ENCODE data around the gene TBL3.

TBL3 gene

DNA sequence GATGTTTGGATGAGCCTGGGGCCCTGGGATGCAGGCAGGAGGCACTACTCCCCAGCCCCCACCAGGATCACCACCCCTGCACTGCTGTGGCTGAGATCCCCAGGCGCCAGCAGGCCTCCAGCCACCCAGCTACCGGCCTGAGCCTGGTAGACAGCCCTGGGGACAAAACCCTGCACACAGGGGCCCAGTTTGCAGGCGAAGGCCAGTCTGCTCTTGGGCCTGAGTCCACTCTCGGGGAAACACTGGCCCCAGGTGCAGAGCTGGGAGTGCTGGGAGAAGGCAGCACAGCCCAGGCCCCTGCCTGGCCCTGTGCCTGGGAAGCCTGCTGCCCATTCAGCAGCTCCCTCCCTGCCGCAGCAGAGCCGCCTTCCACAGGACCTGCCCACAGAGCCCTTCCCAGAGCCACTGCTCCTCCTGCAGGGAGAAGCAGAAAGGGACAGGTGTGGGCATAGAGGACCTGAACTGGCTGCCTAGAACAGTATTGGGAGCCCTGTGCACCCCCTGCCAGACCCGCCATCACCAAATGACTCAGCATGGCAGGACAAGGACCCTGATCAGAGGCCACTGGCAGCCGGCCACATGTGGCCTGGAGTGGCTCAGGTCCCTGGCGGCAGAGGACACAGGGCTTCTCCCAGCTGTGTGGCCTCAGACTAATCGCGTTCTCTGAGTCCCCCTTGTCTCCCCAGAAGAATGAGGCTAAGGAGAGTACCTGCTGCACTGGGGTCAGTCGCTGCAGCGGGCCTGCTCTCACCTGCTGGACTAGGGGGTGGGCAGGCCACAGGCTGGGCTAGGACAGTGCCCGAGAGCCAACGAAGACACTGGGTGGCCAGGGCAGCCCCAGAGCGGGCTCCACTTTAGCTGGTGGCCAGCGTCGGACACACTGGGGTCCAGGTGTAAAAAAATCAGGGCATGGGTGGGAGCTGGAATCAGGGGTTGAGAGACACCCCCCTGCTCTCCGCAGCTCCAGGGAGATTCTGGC, 39.5 kb upstream of the TBL3 start:
- CTCF ChIA-PET, result interaction anchor here (0.5 to 1.7 kb wide), 9 partner anchors 8 to 778 kb away, joined by 3 to 9 read pairs (median 3); no protein-coding TSS in a partner anchor
- H3K9me3 ChIP-seq (ENCODE audit: control insufficient read depth, insufficient read depth, low read depth, low read length), result no peaks in the 10 kb centered on the region
- no peak overlapping the region for H3K4me3 ChIP-seq (ENCODE audit: low read depth, low read length)
- no peak overlapping the region for H3K27ac ChIP-seq (ENCODE audit: extremely low read depth, low read depth, low read length)
- peaks cover 0 to 5% of the 10 kb centered on the region in 2 experiments; a peak in 1 of 3 replicates for H3K36me3 ChIP-seq (ENCODE audit: control insufficient read depth in 2 of 2, insufficient read depth in 1 of 2, low read length in 2 of 2)
- no peaks in the 10 kb centered on the region; the same call in 1 of the 2 replicates for H3K4me1 ChIP-seq (ENCODE audit: control insufficient read depth, insufficient read depth, low read length)
- POLR2A ChIA-PET, result interaction anchor here (1.2 kb wide), 1 partner anchor 16 kb away, joined by 4 read pairs; no protein-coding TSS in a partner anchor
- TF ChIP-seq ZBTB8A (tag by site-specific recombination; IDR thresholded peaks at IDR 0.05) (0 out of 2 replicates have a peak, but pooled peaks have one; percentile 12), MYNN (tag by site-specific recombination; IDR thresholded peaks at IDR 0.05; ENCODE audit: borderline replicate concordance) (no peak), ZXDB (tag by site-specific recombination; IDR thresholded peaks at IDR 0.05) (peak; percentile 38; the same call in 1 of the 2 replicates), ZNF510 (tag by site-specific recombination; IDR thresholded peaks at IDR 0.05; ENCODE audit: insufficient replicate concordance) (no peak), ZNF335 (tag by site-specific recombination; conservative IDR thresholded peaks at IDR 0.05) (0 out of 2 replicates have a peak, but pooled peaks have one; percentile 11), GLIS1 (tag by site-specific recombination; IDR thresholded peaks at IDR 0.05) (peak; percentile 14; the same call in 1 of the 2 replicates), ZNF341 (tag by site-specific recombination; IDR thresholded peaks at IDR 0.05; ENCODE audit: low read depth) (peak; percentile 89), CTCF (tag by site-specific recombination; IDR thresholded peaks at IDR 0.05) (peak; percentile 61), ZBTB17 (tag by site-specific recombination; IDR thresholded peaks at IDR 0.05) (0 out of 2 replicates have a peak, but pooled peaks have one; percentile 21), BCL11B (tag by site-specific recombination; IDR thresholded peaks at IDR 0.05; ENCODE audit: low read depth) (no peak), ZNF561 (tag by site-specific recombination; IDR thresholded peaks at IDR 0.05; ENCODE audit: borderline replicate concordance) (no peak), SP2 (tag by site-specific recombination; IDR thresholded peaks at IDR 0.05) (no peak), ZNF10 (tag by site-specific recombination; IDR thresholded peaks at IDR 0.05) (no peak), ZNF324 (tag by site-specific recombination; IDR thresholded peaks at IDR 0.05) (no peak)

DNA sequence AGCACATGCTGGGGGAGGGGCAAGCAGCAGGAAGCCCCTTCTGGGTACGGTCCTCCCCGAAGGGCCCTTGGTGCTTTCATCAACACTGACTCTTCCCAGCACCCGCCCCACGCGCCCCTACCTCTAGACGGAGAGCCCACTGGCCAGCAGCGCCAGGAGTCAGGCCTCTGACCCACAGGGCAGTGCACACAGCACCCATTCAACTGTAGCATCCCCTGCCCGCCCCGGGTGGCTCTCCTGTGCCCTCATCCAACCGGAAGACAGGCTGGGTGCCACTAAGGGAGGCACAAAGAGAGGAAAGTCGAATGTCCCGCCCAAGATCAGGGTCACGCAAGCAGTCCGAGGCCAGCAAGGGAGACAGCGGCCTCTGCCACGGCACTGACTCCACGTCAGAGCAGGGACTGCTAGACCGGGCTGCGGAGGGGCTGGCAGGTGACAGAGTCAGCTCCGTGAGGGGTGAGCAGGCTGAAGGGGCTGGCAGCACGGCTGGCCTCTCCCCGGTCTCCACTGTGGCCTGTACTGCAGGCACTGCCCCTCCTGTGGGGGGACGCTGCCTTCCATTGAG, 38.7 kb upstream of the TBL3 start:
- no peak for TF ChIP-seq ZNF639 (tag by site-specific recombination; IDR thresholded peaks at IDR 0.05)
- 0 out of 2 replicates have a peak, but pooled peaks have one; percentile 32 for TF ChIP-seq ZIC2 (tag by site-specific recombination; IDR thresholded peaks at IDR 0.05)
- ChIA-PET CTCF (interaction anchor here (0.5 to 1.7 kb wide), 5 partner anchors 9 to 73 kb away, joined by 3 to 9 read pairs (median 4); no protein-coding TSS in a partner anchor), POLR2A (interaction anchor here (1.2 kb wide), 1 partner anchor 17 kb away, joined by 4 read pairs; no protein-coding TSS in a partner anchor)
- Histone ChIP-seq H3K4me1 (ENCODE audit: control insufficient read depth, insufficient read depth, low read length) (no peaks in the 10 kb centered on the region; the same call in 1 of the 2 replicates), H3K4me3 (ENCODE audit: low read depth, low read length) (no peak overlapping the region), H3K27ac (ENCODE audit: extremely low read depth, low read depth, low read length) (no peak overlapping the region), H3K36me3 (ENCODE audit: control insufficient read depth in 2 of 2, insufficient read depth in 1 of 2, low read length in 2 of 2) (peaks cover 0 to 11% of the 10 kb centered on the region in 2 experiments; a peak in 2 of 3 replicates), H3K9me3 (ENCODE audit: control insufficient read depth, insufficient read depth, low read depth, low read length) (no peaks in the 10 kb centered on the region)

All from HEK293 (cell line).